HG02571 (cell line): ENCODE data around the gene ZNF98.

Experiments
- ATAC-seq: cut with Tn5 transposase; IDR thresholded peaks from one replicate; pipeline ENCODE4 v1.9.1; 2021; ENCODE audit warnings: mild to moderate bottlenecking, moderate library complexity; ENCODE audit not compliant: unreplicated experiment

ZNF98 gene

GRCh38 chr19:22422211-22422610 is at the start of gene ZNF98:
ZNF98 (minus strand) TSS chr19:22422346; CDS start chr19:22422224, 122 bp downstream.
- no peak for ATAC-seq

DNA sequence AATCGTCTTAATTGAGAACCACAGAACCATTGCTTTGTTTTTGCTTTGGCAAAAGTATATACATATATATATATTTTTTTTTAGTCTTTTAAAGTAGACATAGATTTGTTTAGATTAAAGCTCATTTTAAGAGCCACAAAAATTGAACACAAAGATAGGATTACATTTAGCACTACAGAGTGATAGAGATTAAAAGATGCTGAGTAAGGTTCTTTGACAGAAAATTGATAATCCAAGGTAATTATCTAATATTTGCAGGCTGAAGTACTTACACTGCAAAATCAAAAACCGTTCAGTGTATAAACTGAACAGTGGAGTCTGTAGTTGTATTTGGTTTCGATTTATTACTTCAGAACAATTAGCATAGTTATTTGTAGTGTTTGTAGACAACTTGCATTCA is 24.5 kb upstream of the ZNF98 start:
- no peak for ATAC-seq

DNA sequence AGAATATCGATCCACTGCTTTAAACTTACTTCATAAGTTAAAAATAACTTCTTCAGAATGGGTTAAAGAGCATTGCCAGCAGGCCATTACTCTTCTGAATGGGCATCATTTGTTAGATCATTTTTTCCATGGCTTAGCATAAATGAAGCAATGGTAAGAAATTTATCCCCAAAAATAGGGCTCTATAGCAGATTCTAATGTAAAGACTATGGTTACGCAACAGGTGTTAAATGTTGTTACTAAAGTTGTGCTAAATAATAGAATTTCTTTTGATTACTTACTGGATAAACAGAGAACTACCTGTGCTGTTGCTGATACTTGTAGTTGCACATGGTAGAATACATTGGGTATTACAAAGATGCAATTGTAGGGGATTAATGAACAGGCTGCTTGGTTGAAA is 15.9 kb upstream of the ZNF98 start:
- no peak for ATAC-seq

DNA sequence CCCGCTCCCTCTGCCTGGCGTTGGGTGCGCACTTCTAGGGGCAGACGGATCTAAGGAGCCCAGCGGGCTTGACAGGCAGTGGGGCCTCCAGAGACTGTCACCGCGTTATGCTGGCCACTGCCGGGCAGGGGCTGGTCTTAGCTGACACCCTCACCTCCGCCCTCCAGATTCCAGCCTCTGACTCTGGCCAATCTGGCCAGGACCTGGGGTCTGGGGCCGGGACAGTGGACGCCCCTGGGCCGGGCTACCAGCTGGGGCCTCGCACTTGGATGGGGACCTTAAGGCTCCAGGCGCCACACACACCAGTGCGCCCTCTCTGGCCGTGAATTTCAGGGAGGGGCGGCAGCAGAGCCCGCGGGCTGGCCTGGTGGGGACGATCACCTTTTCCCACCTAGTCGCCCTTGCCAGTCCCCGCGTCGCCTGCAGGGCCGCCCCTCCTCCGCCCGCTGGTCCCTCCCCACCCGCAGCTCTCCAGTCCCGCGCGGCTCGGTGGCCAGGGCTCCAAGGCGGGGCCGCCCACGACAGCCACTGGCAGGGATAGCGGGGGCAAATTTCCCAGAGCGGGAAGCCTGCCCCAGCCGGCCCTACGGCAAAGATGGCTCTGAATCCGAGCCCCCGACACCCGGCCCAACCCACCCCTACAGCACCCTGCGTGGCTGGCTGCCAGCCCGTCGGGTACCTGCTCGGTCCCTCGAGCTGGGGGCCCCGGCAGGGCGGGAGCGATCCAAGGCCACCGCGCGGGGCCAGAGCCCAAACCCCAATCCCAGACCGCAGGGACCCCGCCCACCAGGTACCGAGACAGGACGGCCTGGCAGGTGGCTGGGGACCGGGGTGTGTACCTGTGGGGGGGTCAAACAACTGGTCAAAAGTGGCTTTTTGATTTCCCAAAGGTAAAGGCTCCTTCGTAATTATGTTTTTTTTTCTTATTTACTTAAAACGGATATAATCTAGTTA is 6.1 kb upstream of the ZNF98 start:
- no peak for ATAC-seq

- no peak for ATAC-seq
Measured at GRCh38 chr19:22427547-22427946, 5.4 kb upstream of the ZNF98 start.

DNA sequence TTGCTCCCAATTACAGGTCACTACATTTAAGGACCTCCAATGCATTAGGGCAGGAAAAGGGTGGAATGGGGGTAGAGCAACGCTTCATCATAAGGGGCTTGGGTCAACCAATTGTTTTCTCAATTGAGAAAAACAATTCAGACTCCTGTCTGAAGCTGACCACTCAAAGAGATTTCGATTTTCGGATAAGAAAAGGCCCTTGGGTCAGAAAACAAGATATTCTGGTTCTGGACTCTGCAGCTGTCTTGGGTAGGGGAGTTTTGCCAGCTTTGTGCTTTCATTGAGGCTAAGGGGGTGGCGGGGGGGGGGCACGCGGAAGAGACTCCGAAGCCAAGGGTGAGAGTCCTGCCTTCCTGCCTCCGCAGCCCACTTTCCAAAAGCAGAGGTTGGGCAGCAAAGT is 4.8 kb upstream of the ZNF98 start:
- no peak for ATAC-seq

GRCh38 chr19:22421797-22422196 is 349 bp downstream of the ZNF98 start:
- no peak for ATAC-seq

- no peak for ATAC-seq
Measured at GRCh38 chr19:22354665-22355064, 67.5 kb downstream of the ZNF98 start.
